NCI-H524 (cell line): Measurements from ENCODE around the gene MIA.
"Not testable (repeated sequence)": the region's sequence is repeated elsewhere in the genome, so short reads cannot be mapped to it uniquely, and the experiment has no call there.

Source experiments
- DNase-seq, 2 experiments: peaks; one replicate each; lab custom pipeline; 2025; lab: John Stamatoyannopoulos, UW

The MIA gene

GRCh38 chr19:40803857-40804782 lies 28.8 kb downstream of the MIA start:
- DNase-seq: no peak

DNA sequence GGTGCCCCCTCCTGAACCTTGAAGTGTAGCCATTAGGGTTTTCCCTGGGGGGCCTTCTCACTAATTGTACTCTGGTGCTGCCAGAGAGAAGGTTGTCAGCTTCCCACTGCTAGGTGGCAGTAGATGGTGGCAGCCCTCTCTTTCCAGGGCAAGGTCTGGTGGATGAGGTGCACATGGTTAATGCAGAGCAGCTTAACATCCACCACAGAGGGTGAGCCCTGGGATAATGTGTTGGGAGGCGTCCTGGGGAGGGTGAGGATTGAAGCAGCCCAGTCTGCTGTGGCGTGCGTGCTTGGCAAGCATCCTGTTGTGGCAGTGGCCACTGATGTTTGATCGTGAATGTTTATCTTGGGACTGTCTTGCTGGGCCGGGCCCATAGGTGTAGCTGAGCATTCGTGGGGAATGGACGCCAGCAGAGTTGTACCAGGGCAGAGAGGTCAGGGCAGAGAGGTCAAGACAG lies 29.5 kb downstream of the MIA start:
- DNase-seq: no peak

- no peak for DNase-seq
Measured at GRCh38 chr19:40805258-40805868, 30.0 kb downstream of the MIA start.

- DNase-seq: peak in 1 of 2 experiments; percentile 47
Measured at GRCh38 chr19:40806423-40807146, 31.3 kb downstream of the MIA start.

GRCh38 chr19:40807147-40808020 lies 32.1 kb downstream of the MIA start:
- no peak for DNase-seq

GRCh38 chr19:40808021-40808325 lies 32.7 kb downstream of the MIA start:
- DNase-seq: no peak

GRCh38 chr19:40808497-40808896 lies 33.2 kb downstream of the MIA start:
- no peak for DNase-seq

GRCh38 chr19:40809358-40810086 lies 34.2 kb downstream of the MIA start:
- no peak for DNase-seq

DNA sequence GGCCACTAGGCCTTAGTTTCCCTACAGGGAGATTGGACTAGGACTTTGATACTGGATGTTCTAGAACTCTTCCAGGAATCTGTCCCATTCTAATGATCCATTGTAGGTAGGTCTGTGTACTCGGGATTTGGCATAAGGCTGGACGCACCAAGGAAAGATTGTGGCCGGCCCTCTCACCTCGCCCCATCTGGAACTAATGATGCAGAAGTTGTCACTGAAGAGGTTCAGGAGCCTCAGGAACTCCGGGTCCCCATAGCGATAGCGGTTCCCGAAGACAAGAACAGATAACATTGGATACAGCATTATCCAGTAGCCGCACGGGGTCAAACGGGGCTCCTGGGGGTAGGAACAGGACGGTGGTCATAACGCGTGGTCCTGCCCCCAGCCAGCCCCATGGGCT lies 34.8 kb downstream of the MIA start:
- DNase-seq: no peak

DNA sequence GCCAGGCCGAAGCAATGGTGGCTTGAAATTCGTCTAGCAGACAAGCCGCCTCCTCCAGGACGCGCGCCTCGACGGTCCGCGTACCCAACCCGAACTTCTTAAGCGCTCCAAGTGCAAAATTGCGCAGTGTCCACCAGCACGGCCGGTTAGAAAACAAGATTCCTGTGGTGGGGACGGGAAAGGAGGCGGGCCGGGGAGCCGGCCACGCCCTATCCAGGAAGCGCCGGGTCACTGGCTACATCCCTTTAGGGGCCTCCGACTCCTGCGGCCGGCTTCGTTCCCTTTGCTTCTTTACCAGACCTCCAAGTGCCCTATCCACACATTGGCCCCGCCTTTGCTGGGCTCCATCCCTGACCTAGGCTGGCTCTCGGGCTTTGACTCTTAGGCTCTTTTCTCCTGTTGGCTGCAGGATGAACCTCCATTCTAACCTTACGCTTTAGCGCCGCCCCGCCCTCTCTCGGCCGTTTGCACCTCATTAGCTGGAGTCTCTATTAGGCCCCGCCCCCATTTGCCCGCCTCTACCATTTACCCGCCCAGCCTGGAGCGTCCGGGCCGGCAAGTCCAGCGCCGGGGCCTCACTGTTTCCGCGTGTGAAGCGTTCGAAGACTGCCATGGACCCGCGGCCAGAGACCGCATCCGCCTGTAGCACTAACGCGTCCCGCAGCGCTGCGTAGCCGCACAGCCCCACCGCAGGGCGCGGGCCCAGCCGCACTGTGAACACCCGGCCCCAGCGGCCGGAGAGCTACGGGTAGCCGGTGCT lies 35.5 kb downstream of the MIA start:
- peak in 1 of 2 experiments; percentile 30 for DNase-seq

DNA sequence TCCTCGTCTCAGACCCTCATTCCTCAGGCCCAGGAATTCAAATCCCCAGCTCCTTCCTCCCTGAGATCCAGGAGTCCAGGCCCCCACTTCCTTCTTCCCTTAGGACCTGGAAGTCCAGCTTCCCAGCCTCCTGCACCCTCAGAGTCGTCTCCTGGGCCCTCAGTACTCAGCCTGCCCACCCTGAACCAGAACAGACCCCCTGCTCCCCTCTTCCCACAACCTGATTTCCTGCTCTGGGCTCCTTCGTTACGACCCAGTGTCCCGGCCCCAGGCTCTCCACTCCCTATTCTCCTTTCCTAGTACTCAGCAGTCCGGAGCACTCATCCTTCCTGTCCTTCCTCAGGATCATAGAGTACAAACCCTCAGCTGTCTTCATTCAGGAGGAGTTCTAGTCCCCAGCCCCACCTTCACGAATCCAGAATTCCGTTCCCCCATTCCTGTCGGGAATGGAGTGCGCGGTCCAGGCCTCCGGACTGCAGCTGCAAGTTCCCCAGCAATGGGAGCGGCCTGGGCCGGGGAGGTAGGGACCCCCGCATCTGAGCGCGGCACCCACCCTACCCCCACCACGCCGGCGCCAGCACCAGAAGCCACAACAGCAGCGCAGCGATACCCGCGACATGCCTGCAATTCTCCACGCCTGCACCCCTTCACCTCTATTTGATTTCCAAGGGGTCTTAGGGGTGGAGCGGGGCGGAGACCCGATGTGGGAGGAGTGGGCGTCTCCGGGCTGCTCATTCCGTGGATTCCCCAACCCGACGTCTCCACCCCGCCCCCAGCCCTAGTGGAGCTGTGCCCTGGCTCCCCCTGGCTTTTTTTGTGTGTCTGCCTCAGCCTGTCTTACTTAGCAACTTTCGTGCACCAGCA lies 36.4 kb downstream of the MIA start:
- DNase-seq: no peak

GRCh38 chr19:40812571-40812970 lies 37.2 kb downstream of the MIA start:
- DNase-seq: not testable (repeated sequence)

DNA sequence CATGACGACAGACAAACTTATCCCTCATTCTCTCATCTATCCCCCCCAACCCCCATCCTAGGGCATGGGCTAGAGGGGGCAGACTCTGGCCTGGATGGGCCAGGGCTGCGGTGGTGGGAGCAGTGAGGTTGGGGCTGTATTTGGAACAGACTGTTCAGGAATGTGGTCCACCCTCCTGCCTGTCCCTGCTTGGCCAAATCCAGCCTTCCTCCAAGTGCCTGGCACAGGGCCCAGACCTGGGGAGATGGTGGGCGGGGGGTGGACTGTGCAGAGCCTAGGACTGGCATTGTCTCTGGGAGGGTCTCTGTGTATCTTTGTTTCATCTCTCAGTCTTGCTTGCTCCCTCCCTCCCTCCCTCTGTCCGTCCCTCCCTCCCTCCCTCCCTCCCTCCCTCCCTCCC lies 37.9 kb downstream of the MIA start:
- no peak for DNase-seq

- peak in 1 of 2 experiments; percentile 41 for DNase-seq
Measured at GRCh38 chr19:40815223-40815622, 39.9 kb downstream of the MIA start.

GRCh38 chr19:40818480-40819399 lies 43.4 kb downstream of the MIA start:
- peak; percentile 47 to 77 for DNase-seq

DNA sequence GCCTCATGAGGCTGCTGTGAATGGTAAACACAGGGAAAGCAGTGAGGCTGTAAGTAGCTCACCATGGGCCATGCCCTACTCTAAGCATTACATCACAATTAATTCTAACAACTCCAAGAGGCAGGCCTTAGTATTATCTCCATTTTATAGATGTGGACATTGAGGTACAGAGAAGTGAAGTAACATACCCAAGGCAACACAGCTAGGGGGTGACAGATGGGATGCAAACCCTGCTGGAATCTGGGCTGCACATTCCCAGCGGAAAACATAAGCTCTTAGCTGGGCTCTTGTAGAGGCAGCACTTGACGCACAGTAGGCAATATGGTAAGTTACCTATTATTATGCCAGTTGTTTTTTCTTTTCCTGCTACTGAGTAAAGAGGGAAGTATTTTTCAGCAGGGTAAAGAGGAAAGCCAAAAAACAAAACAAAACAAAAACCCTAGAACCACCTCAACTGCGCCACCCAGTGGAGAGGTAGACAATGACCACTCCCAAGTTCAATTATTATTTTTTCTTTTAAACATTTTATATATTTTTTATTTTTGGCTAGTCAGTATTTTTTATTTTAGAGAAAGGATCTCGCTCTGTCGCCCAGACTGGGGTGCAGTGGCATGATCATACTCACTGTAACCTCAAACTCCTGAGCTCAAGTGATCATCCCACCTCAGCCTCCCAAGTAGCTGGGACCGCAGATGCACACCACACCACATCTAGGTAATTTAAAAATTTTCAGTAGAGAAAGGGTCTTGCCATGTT lies 44.3 kb downstream of the MIA start:
- peak in 1 of 2 experiments; percentile 37 for DNase-seq

DNA sequence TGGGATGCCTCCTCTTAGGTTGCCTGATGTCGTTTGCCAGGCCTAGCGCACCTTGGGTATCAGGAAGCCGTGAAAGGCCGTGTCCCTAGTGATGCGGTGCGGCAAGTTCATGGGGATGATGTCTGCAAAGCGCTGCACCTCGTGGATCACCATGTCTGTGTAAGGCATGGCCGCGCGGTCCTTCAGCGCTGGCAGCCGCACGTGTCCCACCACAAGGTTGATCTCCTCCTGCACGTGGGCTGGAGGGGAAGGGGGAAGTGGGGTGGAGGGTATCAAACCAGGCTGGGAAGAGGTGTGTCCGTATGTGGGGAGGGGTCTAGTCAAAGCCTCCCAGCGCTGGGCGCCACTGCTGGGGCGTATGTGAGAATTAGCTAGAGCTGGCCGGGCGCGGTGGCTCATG lies 46.8 kb downstream of the MIA start:
- no peak for DNase-seq
